ENCODE results near the gene NUP43. TPM values are rescaled to one million over a fixed set of nuclear protein-coding genes. Genes with fewer than 3 reads are reported as not detected.

Gene NUP43
- total RNA-seq, 1 donor from 2014 or later = 72.2 TPM

- intact Hi-C loops (cut with micrococcal nuclease) = loop anchor here (1.0 to 5.0 kb wide), 3 partner anchors 101 to 432 kb away; partner anchors contain the start of genes KATNA1, PPIL4 and TAB2
These were observed 2.8 kb upstream of the NUP43 start for GRCh38 chr6:149749082-149749593.

DNA sequence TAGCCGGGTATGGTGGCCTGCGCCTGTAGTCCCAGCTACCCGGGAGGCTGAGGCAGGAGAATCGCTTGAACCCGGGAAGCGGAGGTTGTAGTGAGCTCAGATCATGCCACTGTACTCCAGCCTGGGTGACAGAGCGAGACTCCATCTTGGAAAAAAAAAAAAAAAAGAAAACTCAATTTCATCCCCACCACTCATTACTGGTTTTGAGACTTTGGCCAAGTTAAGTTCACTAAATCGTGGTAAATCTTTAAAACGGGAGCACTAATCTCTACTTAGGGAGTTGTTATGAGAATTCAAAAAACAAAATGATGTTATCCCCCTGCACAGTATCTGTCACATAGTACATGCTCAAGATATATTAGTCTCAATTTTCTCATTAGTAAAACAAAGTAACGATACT is 1.1 kb downstream of the NUP43 start:
- intact Hi-C loops (cut with micrococcal nuclease) = loop anchor here (5.0 kb wide), 1 partner anchor 428 kb away; the partner anchor contains the start of gene TAB2

GRCh38 chr6:149734915-149735314 is 11.4 kb downstream of the NUP43 start:
- intact Hi-C loops (cut with micrococcal nuclease) = no loop called here

DNA sequence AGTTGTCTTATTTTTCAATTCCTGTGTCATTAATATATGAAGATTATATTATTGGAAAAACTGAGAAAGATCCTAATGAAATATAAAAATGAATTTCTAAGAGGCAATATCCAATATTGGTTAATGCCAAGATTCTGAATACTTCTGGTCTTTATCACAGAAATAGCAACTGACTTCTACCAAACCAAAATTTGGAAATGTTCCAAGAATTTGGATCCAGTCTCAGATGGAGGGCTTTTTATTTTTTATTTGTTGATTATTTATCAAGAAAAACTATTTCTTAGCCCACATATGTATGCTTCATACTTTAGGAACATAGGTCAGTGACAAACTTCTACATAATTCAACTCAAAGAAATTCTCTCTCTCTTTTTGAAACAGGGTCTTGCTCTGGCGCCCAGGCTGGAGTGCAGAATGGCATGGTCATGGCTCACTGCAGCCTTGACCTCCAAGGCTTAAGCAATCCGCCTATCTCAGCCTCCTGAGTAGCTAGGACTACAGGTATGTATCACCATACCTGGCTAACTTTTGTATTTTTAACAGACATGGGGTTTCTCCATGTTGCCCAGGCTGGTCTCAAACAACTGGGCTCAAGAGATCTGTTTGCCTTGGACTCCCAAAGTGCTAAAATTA is 13.1 kb downstream of the NUP43 start:
- intact Hi-C loops (cut with micrococcal nuclease) = no loop called here

- intact Hi-C loops (cut with micrococcal nuclease) = no loop called here
These were observed 16.5 kb downstream of the NUP43 start for GRCh38 chr6:149729824-149730223.

DNA sequence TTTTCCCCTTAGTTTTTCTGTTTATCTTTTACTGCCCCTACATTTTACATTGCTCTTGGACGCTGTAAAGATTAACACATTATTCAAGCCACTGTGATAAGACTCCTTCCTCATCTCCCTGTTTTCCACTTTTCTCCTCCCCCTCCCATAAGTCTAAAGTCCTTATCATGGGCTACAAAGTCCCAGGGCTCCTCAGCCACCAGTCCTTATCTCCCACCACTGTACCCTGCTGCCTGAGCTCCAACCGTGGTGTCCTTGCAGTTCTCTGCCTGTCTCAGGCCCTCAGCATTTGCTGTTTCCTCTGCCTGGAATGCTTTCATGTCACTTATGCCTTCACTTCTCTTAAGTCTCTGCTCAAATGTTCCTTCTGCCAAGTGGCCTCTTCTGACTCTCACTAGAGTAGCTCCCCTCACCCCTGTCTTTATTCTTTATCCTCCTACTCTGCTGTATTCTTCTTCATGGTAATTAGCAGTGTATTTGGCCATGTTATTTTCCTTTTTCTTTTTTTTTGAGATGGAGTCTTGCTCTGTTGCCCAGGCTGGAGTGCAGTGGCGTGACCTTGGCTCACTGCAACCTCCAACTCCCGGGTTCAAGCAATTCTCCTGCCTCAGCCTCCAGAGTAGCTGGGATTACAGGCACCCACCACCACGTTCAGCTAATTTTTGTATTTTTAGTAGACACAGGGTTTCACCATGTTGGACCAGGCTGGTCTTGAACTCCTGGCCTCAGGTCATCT is 17.7 kb downstream of the NUP43 start:
- intact Hi-C loops (cut with micrococcal nuclease) = no loop called here

GRCh38 chr6:149727793-149728498 is 18.4 kb downstream of the NUP43 start:
- intact Hi-C loops (cut with micrococcal nuclease) = no loop called here

- intact Hi-C loops (cut with micrococcal nuclease) = no loop called here
These were observed 20.5 kb downstream of the NUP43 start for GRCh38 chr6:149725785-149726184.

GRCh38 chr6:149723771-149724417 is 22.4 kb downstream of the NUP43 start:
- intact Hi-C loops (cut with micrococcal nuclease) = loop anchor here (1.0 to 5.0 kb wide), 3 partner anchors 98 to 203 kb away; no protein-coding TSS in a partner anchor

GRCh38 chr6:149723262-149723661 is 23.1 kb downstream of the NUP43 start:
- intact Hi-C loops (cut with micrococcal nuclease) = loop anchor here (1.0 to 5.0 kb wide), 3 partner anchors 99 to 204 kb away; no protein-coding TSS in a partner anchor

DNA sequence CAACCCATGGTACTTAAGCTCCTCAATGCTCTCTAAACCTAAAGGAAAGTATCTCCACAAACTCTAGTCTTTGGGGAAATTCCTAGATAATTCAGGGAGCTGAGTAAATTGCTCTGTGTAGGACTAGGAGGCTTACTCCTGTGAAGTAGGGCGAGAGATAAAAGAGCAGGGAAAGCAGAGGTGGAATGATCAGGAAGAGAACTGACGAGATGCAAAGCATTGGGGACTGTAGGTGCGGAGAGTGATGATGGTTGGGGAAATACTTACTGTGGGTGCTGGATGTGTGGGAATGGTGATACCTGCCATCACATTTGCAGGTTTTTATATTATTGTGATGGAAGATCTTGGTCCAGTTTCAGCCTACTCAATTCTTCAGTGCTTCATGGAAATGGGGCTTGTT is 26.8 kb downstream of the NUP43 start:
- intact Hi-C loops (cut with micrococcal nuclease) = loop anchor here (2.0 to 10.0 kb wide), 2 partner anchors 145 to 285 kb away; partner anchors contain the start of gene LRP11

GRCh38 chr6:149717588-149718458 is 28.5 kb downstream of the NUP43 start, which contains the start of gene LATS1:
Gene LATS1, minus strand, starts transcription at chr6:149718101. Its CDS starts 15,975 bp downstream, at chr6:149702126.
- intact Hi-C loops (cut with micrococcal nuclease) = loop anchor here (1.0 to 10.0 kb wide), 7 partner anchors 28 to 287 kb away; partner anchors contain the start of genes GINM1, KATNA1, LRP11 and NUP43

- intact Hi-C loops (cut with micrococcal nuclease) = loop anchor here (10.0 kb wide), 1 partner anchor 288 kb away; no protein-coding TSS in a partner anchor
These were observed 29.1 kb downstream of the NUP43 start for GRCh38 chr6:149717255-149717587.

- intact Hi-C loops (cut with micrococcal nuclease) = loop anchor here (10.0 kb wide), 1 partner anchor 288 kb away; no protein-coding TSS in a partner anchor
These were observed 30.0 kb downstream of the NUP43 start for GRCh38 chr6:149716181-149716963.

DNA sequence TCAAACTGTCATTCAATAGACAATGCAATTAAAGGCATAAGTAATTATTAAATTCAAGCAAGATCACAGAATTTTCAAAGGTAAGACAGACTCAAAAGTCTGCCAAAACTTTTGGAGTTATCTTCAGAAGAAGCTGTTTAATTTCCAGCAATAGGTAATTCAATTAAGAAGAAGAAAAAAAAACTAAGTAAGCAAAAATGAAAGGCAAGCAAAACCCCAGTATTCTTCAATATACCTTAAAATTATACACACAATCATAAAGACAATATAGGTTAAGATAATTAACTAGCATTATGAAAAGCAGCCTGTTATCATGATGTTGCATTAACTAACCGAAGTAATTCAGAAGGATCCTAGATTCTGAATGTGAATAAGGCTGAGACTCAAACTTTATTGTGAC is 31.9 kb downstream of the NUP43 start:
- intact Hi-C loops (cut with micrococcal nuclease) = loop anchor here (10.0 kb wide), 1 partner anchor 290 kb away; no protein-coding TSS in a partner anchor

DNA sequence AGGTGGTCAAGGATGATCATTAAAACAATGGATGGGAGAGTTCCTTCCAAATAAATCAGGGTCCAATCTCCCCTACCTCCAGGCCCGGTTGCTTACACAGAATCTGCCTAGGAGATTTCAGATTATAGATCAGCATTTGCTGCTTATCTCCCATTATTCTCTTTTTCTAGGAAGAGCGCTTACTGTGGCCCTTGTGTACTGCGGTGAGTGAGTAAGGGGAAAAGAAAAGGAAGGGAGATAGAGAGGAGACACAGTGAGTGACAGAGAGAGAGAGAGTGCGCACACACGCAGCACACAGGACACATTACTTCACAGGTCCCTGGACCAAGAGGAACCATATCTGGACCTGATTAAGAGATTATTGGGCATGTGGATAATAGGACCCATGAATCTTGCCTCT is 34.6 kb downstream of the NUP43 start:
- intact Hi-C loops (cut with micrococcal nuclease) = loop anchor here (10.0 kb wide), 1 partner anchor 293 kb away; no protein-coding TSS in a partner anchor

DNA sequence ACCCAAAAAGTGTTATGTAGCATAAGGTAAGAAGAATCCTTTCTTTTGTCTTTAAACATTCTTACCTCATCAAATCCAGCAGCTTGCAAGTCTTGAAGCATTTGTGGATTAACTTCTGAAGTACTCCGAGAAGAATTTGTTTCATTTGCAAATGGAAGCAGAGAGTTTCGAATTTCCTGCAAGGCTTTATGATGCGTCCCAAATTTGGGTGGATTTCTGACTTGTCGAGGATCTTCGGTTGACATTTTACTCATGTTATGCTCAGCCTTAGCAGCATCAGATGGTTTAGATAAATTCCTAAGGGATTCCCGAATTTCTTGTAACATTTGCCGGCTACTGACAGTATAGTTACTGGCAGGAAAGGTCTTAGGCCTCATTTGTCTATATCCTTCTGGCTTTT is 44.6 kb downstream of the NUP43 start:
- intact Hi-C loops (cut with micrococcal nuclease) = no loop called here

DNA sequence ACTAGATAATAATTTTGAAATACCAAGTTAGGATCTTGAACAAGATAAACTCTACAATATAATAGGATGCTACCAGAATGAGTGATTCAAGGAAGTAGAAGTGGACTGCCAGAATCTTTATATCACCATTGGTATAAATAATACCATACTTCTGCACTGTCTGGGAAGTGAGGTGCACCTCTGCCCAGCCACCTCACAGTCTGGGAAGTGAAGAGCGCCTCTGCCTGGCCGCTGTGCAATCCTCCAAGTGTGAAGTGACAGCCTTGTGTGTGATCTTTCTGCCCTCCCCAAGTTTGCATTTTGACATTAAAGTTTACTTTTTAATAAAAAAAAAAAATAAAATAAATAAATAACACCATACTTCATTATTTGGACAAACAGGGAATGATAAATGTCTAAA is 47.2 kb downstream of the NUP43 start:
- intact Hi-C loops (cut with micrococcal nuclease) = no loop called here

DNA sequence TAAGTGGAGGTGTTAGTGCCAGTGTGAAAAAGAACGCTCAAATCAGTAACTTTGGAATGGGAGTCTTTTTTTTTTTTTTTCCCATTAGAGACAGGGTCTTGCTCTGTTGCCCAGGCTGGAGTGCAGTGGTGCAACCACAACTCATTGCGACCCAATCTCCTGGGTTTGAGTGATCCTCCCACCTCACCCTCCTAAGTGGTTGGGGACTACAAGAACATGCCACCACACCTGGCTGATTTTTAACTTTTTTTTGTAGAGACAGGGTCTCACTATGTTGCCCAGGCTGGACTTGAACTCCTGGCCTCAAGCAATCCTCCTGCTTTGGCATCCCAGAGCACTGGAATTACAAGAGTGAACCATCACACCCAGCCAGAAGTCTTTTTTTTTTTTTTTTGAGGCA is 48.2 kb downstream of the NUP43 start:
- intact Hi-C loops (cut with micrococcal nuclease) = no loop called here

Measured in T-helper 2 cell treated with Interferon-gamma antibody and Interleukin-4, amounts not matched to agents 100 ng/mL and 5 ng/mL, for 36 hours (primary cell).